Myometrial cell (primary cell): ENCODE measurements around the gene NAT9. TPM values are rescaled to one million over a fixed set of nuclear protein-coding genes. Genes with fewer than 3 reads are reported as not detected.

Experiments
- total RNA-seq: library from RNA; depleted of rRNA; stranded (reverse); fragments of >200 nt; gene quantifications from 2 replicates; pipeline ENCODE4 v1.2.3, GENCODE V29; 2015

NAT9 gene, protein sequence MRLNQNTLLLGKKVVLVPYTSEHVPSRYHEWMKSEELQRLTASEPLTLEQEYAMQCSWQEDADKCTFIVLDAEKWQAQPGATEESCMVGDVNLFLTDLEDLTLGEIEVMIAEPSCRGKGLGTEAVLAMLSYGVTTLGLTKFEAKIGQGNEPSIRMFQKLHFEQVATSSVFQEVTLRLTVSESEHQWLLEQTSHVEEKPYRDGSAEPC
- 26.4 and 32.0 TPM in 2 replicates for total RNA-seq

DNA sequence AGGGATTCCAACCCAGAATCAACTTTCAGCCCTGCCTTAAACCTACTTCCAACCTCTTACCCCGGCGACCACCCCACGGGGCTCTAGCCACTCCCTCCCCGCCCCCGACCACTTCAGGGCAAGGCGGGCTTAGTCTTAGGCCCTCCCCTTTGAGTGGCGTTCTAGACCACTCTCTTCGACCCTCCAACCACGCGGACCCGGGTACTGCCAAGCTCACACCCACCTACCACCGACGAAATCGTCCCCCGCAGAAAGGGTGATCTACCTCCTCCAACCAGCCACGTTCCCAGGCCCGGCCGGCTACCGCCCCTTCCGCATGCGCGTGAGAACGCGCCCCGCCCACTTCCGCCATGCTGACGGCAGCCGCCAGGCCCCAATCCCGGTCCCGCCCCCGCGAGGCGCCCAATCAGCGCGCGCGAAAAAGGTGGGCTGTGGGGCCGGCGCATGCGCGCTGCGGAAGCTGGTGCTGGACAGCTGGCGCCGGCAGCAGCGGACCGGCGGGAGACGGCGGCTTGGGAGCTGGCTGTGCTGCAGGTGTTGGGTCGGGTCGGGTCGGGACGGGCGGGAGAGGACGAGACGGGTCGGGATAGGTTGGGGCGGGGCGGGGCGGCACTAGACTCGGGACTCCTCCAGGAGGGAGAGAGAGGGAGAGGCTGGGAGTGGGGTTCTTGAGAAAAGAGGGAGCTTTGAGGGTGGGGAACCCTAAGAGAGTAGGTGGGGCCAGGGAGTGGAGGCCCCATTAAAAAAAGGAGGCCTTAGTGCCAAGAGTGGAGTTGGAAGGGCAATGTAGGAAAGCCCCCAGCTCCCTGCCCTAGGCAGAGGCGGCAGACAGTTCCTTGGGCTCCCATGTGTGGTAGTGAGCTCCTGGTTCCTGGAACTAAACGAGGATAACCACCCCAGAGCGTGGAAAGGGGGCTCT is at the start of gene NAT9:
NAT9 (minus strand) TSS at position 302 of the 919 bp plus-strand sequence. CDS start 647 bp downstream, outside the sequence.

DNA sequence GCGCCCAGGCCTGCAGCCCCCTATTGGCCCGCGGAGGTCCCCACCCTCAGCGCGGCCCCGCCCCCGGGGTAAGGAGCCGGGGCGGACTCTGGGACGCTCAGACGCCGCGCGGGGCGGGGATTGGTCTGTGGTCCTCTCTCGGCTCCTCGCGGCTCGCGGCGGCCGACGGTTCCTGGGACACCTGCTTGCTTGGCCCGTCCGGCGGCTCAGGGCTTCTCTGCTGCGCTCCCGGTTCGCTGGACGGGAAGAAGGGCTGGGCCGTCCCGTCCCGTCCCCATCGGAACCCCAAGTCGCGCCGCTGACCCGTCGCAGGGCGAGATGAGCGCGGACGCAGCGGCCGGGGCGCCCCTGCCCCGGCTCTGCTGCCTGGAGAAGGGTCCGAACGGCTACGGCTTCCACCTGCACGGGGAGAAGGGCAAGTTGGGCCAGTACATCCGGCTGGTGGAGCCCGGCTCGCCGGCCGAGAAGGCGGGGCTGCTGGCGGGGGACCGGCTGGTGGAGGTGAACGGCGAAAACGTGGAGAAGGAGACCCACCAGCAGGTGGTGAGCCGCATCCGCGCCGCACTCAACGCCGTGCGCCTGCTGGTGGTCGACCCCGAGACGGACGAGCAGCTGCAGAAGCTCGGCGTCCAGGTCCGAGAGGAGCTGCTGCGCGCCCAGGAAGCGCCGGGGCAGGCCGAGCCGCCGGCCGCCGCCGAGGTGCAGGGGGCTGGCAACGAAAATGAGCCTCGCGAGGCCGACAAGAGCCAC is 27.4 kb downstream of the NAT9 start, which contains the start of gene NHERF1:
NHERF1 (plus strand) TSS at position 100 of the 750 bp plus-strand sequence; CDS start at position 319, 219 bp downstream.

DNA sequence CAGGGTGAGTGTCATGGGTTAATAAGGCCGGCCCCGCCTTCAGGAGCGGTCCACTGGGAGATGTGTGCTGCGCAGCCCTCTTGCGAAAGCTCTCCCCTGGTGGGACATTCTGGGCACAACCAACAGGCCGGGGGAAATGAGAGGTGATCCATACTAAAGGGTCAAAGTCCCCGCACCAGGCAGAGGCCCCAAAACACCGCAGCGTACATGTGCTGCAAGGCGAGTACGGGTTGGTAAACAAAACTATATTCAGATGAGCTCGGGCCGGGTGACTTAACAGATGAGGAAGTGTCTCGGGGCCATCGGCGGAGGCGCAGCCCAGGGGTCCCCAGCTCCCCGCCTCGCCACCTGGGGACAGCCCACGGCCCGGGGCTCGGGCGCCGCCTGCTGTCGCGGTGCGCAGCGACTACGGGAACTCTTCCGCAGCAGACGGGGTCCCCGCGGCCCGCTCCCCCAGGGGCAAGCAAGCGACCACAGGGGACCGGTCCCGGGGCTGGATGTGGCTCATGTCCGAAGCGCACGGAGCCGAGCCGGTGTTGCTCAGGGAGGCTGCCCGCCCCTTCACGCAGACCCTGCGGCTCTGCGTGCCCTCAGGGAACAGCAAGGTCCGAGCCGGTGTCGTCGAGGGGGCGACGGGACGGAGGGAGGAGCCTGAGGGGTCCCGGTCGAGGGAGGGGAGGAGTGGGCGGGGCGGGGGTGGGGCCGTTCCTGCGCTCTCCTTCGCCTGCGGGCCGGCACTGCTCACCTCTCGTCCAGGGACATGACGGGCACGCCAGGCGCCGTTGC is 39.4 kb downstream of the NAT9 start, which contains the start of gene RAB37:
RAB37 (plus strand) TSS at position 744 of the 786 bp plus-strand sequence; CDS start at position 761, 17 bp downstream.

Other genes with a start within 250 kb of the NAT9 start
- not detected in 2 replicates for gene CD300LB, start 244.9 kb downstream of the NAT9 start, total RNA-seq
- gene CD300C, start 230.2 kb downstream of the NAT9 start, total RNA-seq: not detected in 2 replicates
- not detected in 2 replicates for gene CD300H, start 208.8 kb downstream of the NAT9 start, total RNA-seq
- gene CD300LD, start 184.1 kb downstream of the NAT9 start, total RNA-seq: not detected in 2 replicates
- gene CD300E, start 152.6 kb downstream of the NAT9 start, total RNA-seq: not detected in 2 replicates
- gene CD300LF, start 63.4 kb downstream of the NAT9 start, total RNA-seq: not detected in 2 replicates
- 0.53 TPM in 1 of 2 replicates, not detected in the other for gene RAB37, start 39.1 kb downstream of the NAT9 start, total RNA-seq
- 35.3 and 42.1 TPM in 2 replicates for gene NHERF1, start 27.7 kb downstream of the NAT9 start, total RNA-seq
- not detected in 2 replicates for gene GRIN2C, start 83.5 kb upstream of the NAT9 start, total RNA-seq
- 48.1 and 52.5 TPM in 2 replicates for gene FDXR, start 96.6 kb upstream of the NAT9 start, total RNA-seq
- gene FADS6, start 117.3 kb upstream of the NAT9 start, total RNA-seq: not detected in 2 replicates
- not detected in 2 replicates for gene USH1G, start 146.9 kb upstream of the NAT9 start, total RNA-seq
- gene OTOP2, start 147.9 kb upstream of the NAT9 start, total RNA-seq: not detected in 2 replicates
- not detected in 2 replicates for gene OTOP3, start 159.6 kb upstream of the NAT9 start, total RNA-seq
- under 0.01 and 0.53 TPM in 2 replicates for gene HID1, start 196.4 kb upstream of the NAT9 start, total RNA-seq
- 26.4 and 34.0 TPM in 2 replicates for gene CDR2L, start 211.3 kb upstream of the NAT9 start, total RNA-seq
- gene MRPL58, start 236.3 kb upstream of the NAT9 start, total RNA-seq: 65.7 and 94.5 TPM in 2 replicates